GM12878 (cell line): ENCODE results near the gene DNAJC18. TPM values are rescaled to one million over a fixed set of nuclear protein-coding genes. Genes with fewer than 3 reads are reported as not detected.
"Not testable (repeated sequence)": the region's sequence is repeated elsewhere in the genome, so short reads cannot be mapped to it uniquely, and the experiment has no call there.

Source experiments
- ATAC-seq: fragments of 200-7000 bp; cut with Tn5 transposase; 3 replicates; pipeline ENCODE4 v1.9.1; 2020; ENCODE audit warnings: mild to moderate bottlenecking, moderate library complexity
- BruUV-seq: library from RNA; stranded (reverse); fragments of 400-500 nt; replicated peaks from 2 replicates; lab custom pipeline; 2021; lab: Mats Ljungman, UMichigan
- CTCF ChIA-PET: fragments of 300-600 bp; sonication (Branson Sonifier 250); formaldehyde crosslinking; extraction: SDS; loops from one replicate; lab custom pipeline; 2021; ENCODE audit warnings: inconsistent platforms; lab: Yijun Ruan, JAX
- POLR2A ChIA-PET: fragments of 350-600 bp; formaldehyde crosslinking; extraction: SDS; loops from one replicate; lab custom pipeline; 2021; ENCODE audit warnings: inconsistent platforms; lab: Charles Lee
- RAD21 ChIA-PET: fragments of 300-600 bp; sonication (Branson Sonifier 250); formaldehyde crosslinking; loops from one replicate; lab custom pipeline; 2023; ENCODE audit warnings: antibody characterized with exemption; ENCODE audit not compliant: unreplicated experiment; lab: Charles Lee
- SMC1A ChIA-PET: fragments of 300-600 bp; sonication (Branson Sonifier 250); formaldehyde crosslinking; loops from one replicate; lab custom pipeline; 2023; ENCODE audit not compliant: unreplicated experiment, uncharacterized antibody; lab: Charles Lee
- DNase-seq: peaks from one replicate; pipeline ENCODE4 v3.0.0-alpha.2; 2011; ENCODE audit warnings: low read depth, low spot score
- FAIRE-seq: peaks from 3 replicates; lab custom pipeline; 2011; peaks lifted over from hg19 to GRCh38; lab: Jason Lieb, UNC
- H2AFZ ChIP-seq: 2 replicates; pipeline ENCODE4 v1.6.0; 2011; ENCODE audit warnings: low read depth, low read length, control low read depth; ENCODE audit not compliant: control insufficient read depth
- H3K27ac ChIP-seq: 2 replicates; pipeline ENCODE4 v1.5.1; 2011; ENCODE audit warnings: control low read depth; ENCODE audit not compliant: control insufficient read depth, insufficient read depth
- H3K27me3 ChIP-seq, 2 experiments: replicated peaks in 1 of 2; 2 replicates each; pipeline versions ENCODE4 v1.6.0 to v1.6.1; 2011; ENCODE audit warnings: low read length in 1 of 2; ENCODE audit not compliant: control insufficient read depth in 2 of 2, insufficient read depth in 2 of 2
- H3K36me3 ChIP-seq, 2 experiments: 2 replicates each; pipeline ENCODE4 v1.5.1; 2011; ENCODE audit warnings: low read length in 1 of 2; ENCODE audit not compliant: control insufficient read depth in 2 of 2, insufficient read depth in 2 of 2
- H3K4me1 ChIP-seq: 2 replicates; pipeline ENCODE4 v1.6.1; 2011; ENCODE audit warnings: mild to moderate bottlenecking, low read length, moderate library complexity, mixed read lengths; ENCODE audit not compliant: control insufficient read depth, insufficient read depth
- H3K4me2 ChIP-seq: 2 replicates; pipeline ENCODE4 v1.6.0; 2011; ENCODE audit warnings: control low read depth; ENCODE audit not compliant: control insufficient read depth, insufficient read depth
- H3K4me3 ChIP-seq: fragments of 200-600 bp; sonication (generic); 2 replicates; pipeline ENCODE4 v1.5.1; 2016
- H3K79me2 ChIP-seq: 2 replicates; pipeline ENCODE4 v1.6.0; 2011; ENCODE audit warnings: low read length; ENCODE audit not compliant: control insufficient read depth, insufficient read depth
- H3K9ac ChIP-seq: 2 replicates; pipeline ENCODE4 v1.8.0; 2011; ENCODE audit warnings: low read length, control low read depth, mixed read lengths; ENCODE audit not compliant: control insufficient read depth, insufficient read depth
- H3K9me3 ChIP-seq: replicated peaks from 3 replicates; pipeline ENCODE4 v1.5.1; 2011; ENCODE audit warnings: mild to moderate bottlenecking, low read length; ENCODE audit not compliant: control insufficient read depth, insufficient read depth
- H4K20me1 ChIP-seq: 2 replicates; pipeline ENCODE4 v1.6.0; 2011; ENCODE audit not compliant: control insufficient read depth, insufficient read depth
- IKZF1 ChIP-seq: fragments of 450-650 bp; conservative IDR thresholded peaks from 2 replicates; pipeline ENCODE4 v1.6.1; 2017; ENCODE audit warnings: antibody characterized with exemption, mild to moderate bottlenecking
- MTA2 ChIP-seq: fragments of 450-650 bp; IDR thresholded peaks from 2 replicates; pipeline ENCODE4 v1.6.1; 2016; ENCODE audit warnings: low read depth, mild to moderate bottlenecking, moderate library complexity
- MXI1 ChIP-seq: fragments of 150-350 bp; IDR thresholded peaks from 2 replicates; pipeline ENCODE4 v1.6.1; 2011; ENCODE audit warnings: low read depth, mild to moderate bottlenecking, inconsistent platforms, low read length, improper control_type of control experiment
- NRF1 ChIP-seq: conservative IDR thresholded peaks from 2 replicates; pipeline ENCODE4 v1.6.1; 2011; ENCODE audit warnings: mild to moderate bottlenecking, low read depth, low read length, improper control_type of control experiment
- WGBS: methylation state at CpG from one replicate; pipeline ENCODE4 v1.1.6; 2016; ENCODE audit warnings: low lambda C conversion rate; ENCODE audit not compliant: insufficient replicate concordance, insufficient coverage; ENCODE audit errors: missing lambda C conversion rate; 5-methylcytosine and 5-hydroxymethylcytosine counted together
- in situ Hi-C: fragments of 300-500 bp; cut with MboI; formaldehyde crosslinking; loops from 9 replicates; pipeline ENCODE4 v1.14.3; 2018; ENCODE audit warnings: mixed read lengths
- intact Hi-C: fragments of 100-400 bp; cut with micrococcal nuclease; formaldehyde crosslinking; loops from one replicate; pipeline ENCODE4 v1.14.2; 2022; ENCODE audit not compliant: unreplicated experiment
- polyA plus RNA-seq, 11 experiments: library from polyadenylated mRNA; depleted of rRNA in 4 of 11; unstranded in 6 of 11; stranded (reverse) in 5 of 11; fragments of >200 nt; fragmentation: Nextera tagmentation in 4 of 11; fragmentation: Illumina TruSeq in 1 of 11; extraction: Ambion mirVana in 4 of 11; extraction: Trizol in 1 of 11; gene quantifications; 1 replicate in 1 of 11; 2 replicates in 10 of 11; pipeline versions ENCODE4 v1.2.1 to v1.2.3, GENCODE V29; 2011 to 2016; ENCODE audit warnings: inconsistent platforms in 2 of 11, missing spikeins in 2 of 11, low read depth in 1 of 11
- total RNA-seq, 4 experiments: library from RNA; depleted of rRNA in 3 of 4; stranded (reverse); fragments of >200 nt in 3 of 4; fragmentation: Illumina TruSeq in 1 of 4; extraction: Trizol in 1 of 4; gene quantifications; 2 replicates each; pipeline versions ENCODE4 v1.2.1 to v1.2.3, GENCODE V29; 2013 to 2021
- TF ChIP-seq, protein P1 (sequence below): fragments of 450-650 bp; formaldehyde crosslinking; IDR thresholded peaks from 2 replicates; pipeline ENCODE4 v1.4.0; 2022; ENCODE audit warnings: mild to moderate bottlenecking, moderate library complexity
- TF ChIP-seq, protein P2 (sequence below): fragments of 450-650 bp; IDR thresholded peaks from 2 replicates; pipeline ENCODE4 v1.6.1; 2017; ENCODE audit warnings: mild to moderate bottlenecking, moderate library complexity

DNAJC18 gene
- total and polyA plus RNA-seq, 10 of the 15 experiments (the other 5 are each of a cell fraction or from before 2014, with no cell fraction given): 6.4 to 26.7 (median 17.7) TPM

DNA sequence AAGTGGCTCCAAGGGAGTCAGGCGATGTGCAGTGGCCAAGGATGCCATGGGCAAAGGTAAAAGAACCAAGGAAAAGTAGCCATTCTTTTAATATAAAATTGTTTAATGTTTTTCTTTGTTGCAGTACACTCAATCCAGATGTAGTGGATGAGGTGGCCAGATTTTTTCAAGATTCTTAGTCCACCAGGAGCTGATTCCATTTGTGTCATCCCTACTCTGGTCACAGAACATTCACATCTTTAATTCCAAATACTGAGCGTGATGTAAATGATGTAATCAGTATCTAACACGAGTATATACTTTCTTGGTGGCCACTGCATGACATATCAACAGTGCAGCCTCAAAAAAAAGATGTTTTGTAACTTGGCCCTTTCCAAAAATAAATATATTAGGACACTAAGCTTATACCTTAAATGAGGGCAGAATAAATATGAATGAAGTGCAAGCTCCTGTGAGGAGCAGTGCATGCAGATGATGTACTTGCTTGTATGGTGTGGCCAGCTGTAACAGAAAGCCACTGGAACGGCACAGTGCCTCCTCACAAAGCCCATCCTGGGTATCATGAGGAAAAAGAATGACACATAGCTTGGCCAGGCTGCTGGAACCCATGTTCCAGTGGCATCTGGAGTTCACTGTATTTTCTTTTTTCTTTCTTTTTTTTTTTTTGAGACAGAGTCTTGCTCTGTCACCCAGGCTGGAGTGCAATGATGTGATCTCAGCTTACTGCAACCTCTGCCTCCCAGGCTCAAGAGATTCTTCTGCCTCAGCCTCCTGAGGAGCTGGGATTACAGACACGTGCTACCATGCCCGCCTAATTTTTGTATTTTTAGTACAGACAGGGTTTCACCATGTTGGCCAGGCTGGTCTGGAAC, 29.0 kb downstream of the DNAJC18 start:
- ChIA-PET CTCF (interaction anchor here (0.6 to 3.1 kb wide), 6 partner anchors 9 to 203 kb away, joined by 3 to 18 read pairs (median 6); no protein-coding TSS in a partner anchor), SMC1A (interaction anchor here (0.8 to 2.7 kb wide), 10 partner anchors 8 to 138 kb away, joined by 3 to 11 read pairs (median 4); partner anchors contain the start of gene DNAJC18), POLR2A (interaction anchor here (0.7 to 2.8 kb wide), 3 partner anchors 8 to 153 kb away, joined by 3 to 7 read pairs (median 5); no protein-coding TSS in a partner anchor), RAD21 (interaction anchor here (1.2 kb wide), 1 partner anchor 10 kb away, joined by 6 read pairs; no protein-coding TSS in a partner anchor)
- WGBS: 56% methylated on average over 6 of the region's 6 CpGs
- Histone ChIP-seq H3K4me3 (no peak overlapping the region), H4K20me1 (no peaks in the 10 kb centered on the region), H3K27me3 (no peaks in the 10 kb centered on the region), H3K9me3 (no peaks in the 10 kb centered on the region), H2AFZ (no peak overlapping the region), H3K4me1 (peaks cover 25% of the 10 kb centered on the region), H3K9ac (no peak overlapping the region), H3K36me3 (no peaks in the 10 kb centered on the region), H3K4me2 (no peak overlapping the region), H3K27ac (no peak overlapping the region), H3K79me2 (no peaks in the 10 kb centered on the region)
- intact Hi-C loops (no loop called here), in situ Hi-C loops (no loop called here)
- no peak for DNase-seq
- FAIRE-seq: no peak
- TF ChIP-seq, protein P1, sequence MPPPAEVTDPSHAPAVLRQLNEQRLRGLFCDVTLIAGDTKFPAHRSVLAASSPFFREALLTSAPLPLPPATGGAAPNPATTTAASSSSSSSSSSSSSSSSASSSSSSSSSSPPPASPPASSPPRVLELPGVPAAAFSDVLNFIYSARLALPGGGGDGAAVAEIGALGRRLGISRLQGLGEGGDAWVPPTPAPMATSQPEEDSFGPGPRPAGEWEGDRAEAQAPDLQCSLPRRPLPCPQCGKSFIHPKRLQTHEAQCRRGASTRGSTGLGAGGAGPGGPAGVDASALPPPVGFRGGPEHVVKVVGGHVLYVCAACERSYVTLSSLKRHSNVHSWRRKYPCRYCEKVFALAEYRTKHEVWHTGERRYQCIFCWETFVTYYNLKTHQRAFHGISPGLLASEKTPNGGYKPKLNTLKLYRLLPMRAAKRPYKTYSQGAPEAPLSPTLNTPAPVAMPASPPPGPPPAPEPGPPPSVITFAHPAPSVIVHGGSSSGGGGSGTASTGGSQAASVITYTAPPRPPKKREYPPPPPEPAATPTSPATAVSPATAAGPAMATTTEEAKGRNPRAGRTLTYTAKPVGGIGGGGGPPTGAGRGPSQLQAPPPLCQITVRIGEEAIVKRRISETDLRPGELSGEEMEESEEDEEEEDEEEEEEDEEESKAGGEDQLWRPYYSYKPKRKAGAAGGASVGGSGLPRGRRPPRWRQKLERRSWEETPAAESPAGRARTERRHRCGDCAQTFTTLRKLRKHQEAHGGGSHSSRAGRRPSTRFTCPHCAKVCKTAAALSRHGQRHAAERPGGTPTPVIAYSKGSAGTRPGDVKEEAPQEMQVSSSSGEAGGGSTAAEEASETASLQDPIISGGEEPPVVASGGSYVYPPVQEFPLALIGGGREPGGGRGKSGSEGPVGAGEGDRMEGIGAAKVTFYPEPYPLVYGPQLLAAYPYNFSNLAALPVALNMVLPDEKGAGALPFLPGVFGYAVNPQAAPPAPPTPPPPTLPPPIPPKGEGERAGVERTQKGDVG: no peak
- no peak for TF ChIP-seq NRF1
- no peak for TF ChIP-seq MTA2
- TF ChIP-seq IKZF1: no peak
- TF ChIP-seq, protein P2, sequence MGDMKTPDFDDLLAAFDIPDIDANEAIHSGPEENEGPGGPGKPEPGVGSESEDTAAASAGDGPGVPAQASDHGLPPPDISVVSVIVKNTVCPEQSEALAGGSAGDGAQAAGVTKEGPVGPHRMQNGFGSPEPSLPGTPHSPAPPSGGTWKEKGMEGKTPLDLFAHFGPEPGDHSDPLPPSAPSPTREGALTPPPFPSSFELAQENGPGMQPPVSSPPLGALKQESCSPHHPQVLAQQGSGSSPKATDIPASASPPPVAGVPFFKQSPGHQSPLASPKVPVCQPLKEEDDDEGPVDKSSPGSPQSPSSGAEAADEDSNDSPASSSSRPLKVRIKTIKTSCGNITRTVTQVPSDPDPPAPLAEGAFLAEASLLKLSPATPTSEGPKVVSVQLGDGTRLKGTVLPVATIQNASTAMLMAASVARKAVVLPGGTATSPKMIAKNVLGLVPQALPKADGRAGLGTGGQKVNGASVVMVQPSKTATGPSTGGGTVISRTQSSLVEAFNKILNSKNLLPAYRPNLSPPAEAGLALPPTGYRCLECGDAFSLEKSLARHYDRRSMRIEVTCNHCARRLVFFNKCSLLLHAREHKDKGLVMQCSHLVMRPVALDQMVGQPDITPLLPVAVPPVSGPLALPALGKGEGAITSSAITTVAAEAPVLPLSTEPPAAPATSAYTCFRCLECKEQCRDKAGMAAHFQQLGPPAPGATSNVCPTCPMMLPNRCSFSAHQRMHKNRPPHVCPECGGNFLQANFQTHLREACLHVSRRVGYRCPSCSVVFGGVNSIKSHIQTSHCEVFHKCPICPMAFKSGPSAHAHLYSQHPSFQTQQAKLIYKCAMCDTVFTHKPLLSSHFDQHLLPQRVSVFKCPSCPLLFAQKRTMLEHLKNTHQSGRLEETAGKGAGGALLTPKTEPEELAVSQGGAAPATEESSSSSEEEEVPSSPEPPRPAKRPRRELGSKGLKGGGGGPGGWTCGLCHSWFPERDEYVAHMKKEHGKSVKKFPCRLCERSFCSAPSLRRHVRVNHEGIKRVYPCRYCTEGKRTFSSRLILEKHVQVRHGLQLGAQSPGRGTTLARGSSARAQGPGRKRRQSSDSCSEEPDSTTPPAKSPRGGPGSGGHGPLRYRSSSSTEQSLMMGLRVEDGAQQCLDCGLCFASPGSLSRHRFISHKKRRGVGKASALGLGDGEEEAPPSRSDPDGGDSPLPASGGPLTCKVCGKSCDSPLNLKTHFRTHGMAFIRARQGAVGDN: no peak
- no peak for TF ChIP-seq MXI1
- no TSS peak for BruUV-seq
- no peak for ATAC-seq

DNA sequence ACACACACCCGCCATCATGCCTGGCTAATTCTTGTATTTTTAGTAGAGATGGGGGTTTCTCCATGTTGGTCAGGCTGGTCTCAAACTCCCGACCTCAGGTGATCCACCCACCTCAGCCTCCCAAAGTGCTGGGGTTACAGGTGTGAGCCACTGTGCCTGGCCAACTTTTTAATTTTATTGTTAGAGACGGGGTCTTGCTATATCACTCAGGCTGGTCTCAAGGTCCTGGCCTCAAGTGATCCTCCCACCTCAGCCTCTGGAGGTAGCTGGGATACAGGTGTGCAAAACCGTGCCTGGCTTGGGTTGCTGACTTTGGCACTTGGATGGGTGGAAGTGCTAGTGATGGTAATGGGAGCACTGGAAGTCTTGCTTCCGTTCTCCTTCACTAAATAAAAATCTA, 30.2 kb downstream of the DNAJC18 start:
- in situ Hi-C loops: not testable (repeated sequence)
- SMC1A ChIA-PET: interaction anchor here (0.7 to 2.7 kb wide), 5 partner anchors 9 to 137 kb away, joined by 3 to 11 read pairs (median 3); no protein-coding TSS in a partner anchor

More for the DNA sequence above, 30.2 kb downstream of the DNAJC18 start:
- intact Hi-C loops, FAIRE-seq, H3K36me3 ChIP-seq, BruUV-seq, H3K27me3 ChIP-seq, H2AFZ ChIP-seq, H3K4me3 ChIP-seq, H3K4me2 ChIP-seq, H3K79me2 ChIP-seq, H3K27ac ChIP-seq, ATAC-seq, H3K9ac ChIP-seq, H4K20me1 ChIP-seq, DNase-seq, H3K9me3 ChIP-seq: not testable (repeated sequence)
- ChIA-PET RAD21 (interaction anchor here (1.2 kb wide), 2 partner anchors 12 to 15 kb away, joined by 3 to 6 read pairs; no protein-coding TSS in a partner anchor), POLR2A (interaction anchor here (0.6 to 2.8 kb wide), 2 partner anchors 11 to 189 kb away, joined by 4 to 7 read pairs; no protein-coding TSS in a partner anchor), CTCF (interaction anchor here (1.3 to 3.8 kb wide), 4 partner anchors 11 to 103 kb away, joined by 6 to 39 read pairs (median 12); no protein-coding TSS in a partner anchor)
- H3K4me1 ChIP-seq: peaks cover 20% of the 10 kb centered on the region
- 64% methylated on average over 5 of the region's 5 CpGs for WGBS
